Stimulated activated CD8-positive, alpha-beta memory T cell treated with anti-CD3 and anti-CD28 coated beads, Interleukin-15, amount 100 ng/mL, for 1 hour (primary cell): Measurements from ENCODE around the gene MAST4.

Experiments used
- DNase-seq: peaks from one replicate; pipeline ENCODE4 v3.0.0-alpha.2; 2020; ENCODE audit warnings: low read depth

Gene MAST4

DNA sequence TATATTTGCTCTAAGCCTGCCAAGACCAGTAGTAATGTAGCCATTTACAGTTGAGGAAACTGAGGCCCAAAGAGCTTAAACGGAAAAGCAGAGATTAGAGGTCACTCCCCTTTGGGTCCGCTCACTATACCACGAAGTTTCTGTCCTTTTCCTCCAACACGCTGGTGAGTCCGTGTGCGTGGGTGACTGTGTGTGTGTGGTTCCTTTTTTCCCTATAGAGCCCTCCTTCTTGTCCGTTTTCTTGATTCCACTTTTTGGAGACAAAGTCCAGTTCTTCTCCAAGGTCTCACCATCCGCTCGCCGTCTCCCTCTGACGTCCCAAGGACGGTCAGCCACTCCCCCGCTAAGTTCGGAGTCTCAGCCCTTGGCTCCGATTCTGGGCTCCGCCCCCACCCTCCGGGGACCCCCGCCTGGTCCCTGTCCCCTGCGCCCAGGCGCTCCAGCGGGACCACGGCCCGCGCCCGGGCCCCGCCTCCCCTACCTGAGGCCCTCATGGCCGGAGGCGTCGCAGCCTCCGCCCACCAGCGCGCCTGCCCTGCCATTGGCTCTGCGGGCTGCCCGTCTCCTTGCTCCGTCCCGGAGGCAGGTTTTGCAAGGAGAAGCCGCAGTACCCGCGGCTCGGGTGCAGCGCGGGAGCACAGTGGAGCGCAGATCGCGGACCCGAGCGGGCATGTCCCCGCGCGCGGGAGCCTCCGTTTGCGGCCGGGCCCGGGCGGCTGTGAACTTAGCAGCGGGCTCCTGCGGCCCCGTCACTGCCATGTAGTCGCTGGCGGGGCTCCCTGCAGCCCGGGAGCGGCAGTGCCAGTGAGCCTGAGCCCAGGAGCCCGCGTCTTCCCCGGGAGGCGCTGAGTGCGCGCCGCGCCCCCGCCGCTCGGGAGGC is at the start of gene MAST4:
MAST4 (plus strand) TSS at position 638 of the 880 bp plus-strand sequence. CDS start 263 bp downstream, outside the sequence.
- peak; percentile 1 for DNase-seq

- no peak for DNase-seq
Observed at GRCh38 chr5:66546541-66546940, 49.7 kb upstream of the MAST4 start.

DNA sequence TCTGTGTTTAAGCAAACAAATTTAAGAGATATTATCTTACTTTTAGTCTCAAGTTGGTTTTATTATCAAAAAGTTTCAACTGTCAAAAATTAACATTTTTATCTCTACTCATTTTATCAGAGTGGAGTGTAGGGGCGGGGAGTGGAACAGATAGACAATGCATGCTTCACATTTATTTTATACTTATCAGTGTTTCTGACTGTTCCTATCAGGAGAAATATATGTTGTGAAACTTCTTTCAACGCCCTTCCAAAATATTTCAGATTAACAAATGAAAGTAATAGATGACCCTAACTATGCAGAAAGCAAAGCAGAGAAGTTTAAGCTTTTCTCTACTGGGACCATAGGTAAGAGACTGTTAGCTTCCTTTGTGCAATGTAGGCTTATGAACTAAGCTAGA is 44.9 kb upstream of the MAST4 start:
- DNase-seq: no peak

GRCh38 chr5:66551945-66552344 is 44.2 kb upstream of the MAST4 start:
- DNase-seq: no peak

DNA sequence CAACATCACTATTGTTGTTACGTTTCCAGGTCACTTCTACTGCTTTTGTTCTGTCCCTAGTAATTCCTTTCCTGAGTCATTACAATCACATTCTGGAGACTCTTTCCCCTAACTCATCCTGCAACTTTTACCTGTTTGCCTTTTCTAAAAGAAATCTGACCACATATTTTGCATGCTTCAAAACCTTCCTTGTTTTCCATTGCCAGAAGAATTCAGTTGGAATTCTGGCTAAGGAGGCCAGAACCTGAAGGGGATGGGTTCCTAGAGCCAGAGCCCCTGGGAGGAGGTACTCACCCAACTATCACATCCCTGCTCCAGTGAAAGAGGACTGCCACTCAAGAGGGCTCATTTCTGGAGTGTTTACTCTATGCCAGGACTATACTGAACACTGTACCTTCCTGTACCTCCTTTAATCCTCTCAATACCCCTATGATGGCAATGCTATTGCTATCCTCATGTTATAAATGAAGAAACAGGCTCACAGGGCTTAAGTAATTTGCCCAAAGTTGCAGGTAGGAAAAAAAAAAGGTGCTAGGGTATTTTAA is 42.8 kb upstream of the MAST4 start:
- DNase-seq: no peak

DNA sequence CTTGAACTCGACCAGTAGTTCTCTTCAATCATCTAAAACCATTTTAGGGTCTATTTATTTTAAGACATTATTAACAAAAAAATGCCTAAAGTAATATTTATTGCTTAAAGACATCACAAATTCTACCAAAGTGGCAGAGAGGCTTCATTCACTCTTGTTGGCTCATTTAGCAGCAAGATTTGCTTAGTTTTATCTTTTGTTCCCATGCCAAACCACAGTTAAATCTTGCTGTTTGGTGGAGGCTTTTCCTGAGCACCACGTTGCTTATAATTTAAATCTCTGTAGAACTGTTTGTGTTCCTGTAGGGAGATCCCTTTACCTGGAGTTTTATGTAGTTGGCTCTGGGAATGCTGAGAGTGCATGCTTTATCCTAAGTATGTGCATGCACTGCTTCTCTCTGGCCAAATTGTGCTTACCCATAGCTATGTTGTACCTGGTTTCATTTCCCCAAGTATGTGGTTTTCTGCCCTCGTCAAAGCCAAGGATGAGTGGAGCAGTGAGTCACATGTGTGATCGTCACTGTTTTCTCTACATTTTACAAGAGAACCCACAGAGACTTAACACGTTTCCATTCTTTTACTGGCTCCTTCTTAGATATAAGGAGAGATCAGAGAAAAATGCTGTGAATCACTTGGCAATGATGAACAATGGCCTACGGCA is 42.1 kb upstream of the MAST4 start:
- DNase-seq: no peak

DNA sequence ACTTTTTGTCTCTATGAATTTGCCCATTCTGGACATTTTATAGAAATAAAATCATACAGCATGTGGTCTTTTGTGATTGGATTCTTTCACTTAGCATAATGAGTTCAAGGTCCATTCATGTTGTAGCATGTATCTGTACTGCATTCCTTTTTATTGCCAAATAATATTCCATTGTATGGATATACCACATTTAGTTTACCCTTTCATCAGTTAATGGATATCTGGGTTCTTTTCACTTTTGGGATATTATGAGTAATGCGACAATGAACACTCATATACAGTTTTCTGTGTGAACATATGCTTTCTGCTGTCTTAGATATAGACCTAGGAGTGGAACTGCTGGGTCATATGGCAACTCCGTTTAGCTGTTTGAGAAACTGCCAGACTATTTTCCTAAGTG is 41.3 kb upstream of the MAST4 start:
- no peak for DNase-seq

- DNase-seq: no peak
Observed at GRCh38 chr5:66558560-66558959, 37.6 kb upstream of the MAST4 start.

DNA sequence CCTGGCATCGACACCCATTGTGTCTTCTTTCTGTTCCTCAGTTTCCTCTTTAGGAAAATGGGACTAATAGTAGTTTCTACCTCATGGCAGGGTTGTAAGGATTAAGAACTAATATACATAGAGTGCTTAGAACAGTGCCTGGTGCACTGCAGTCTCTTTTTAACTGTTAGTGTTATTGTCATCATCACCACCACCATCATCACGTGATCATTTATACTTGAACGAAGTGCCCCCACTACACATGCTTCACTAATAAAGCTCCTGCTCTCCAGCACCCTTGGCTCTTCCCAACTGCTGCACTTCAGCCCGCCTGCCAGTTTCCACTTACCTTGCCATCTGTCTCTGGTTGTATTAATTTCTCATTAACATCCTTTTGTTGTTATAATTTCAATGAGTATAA is 35.8 kb upstream of the MAST4 start:
- no peak for DNase-seq

DNA sequence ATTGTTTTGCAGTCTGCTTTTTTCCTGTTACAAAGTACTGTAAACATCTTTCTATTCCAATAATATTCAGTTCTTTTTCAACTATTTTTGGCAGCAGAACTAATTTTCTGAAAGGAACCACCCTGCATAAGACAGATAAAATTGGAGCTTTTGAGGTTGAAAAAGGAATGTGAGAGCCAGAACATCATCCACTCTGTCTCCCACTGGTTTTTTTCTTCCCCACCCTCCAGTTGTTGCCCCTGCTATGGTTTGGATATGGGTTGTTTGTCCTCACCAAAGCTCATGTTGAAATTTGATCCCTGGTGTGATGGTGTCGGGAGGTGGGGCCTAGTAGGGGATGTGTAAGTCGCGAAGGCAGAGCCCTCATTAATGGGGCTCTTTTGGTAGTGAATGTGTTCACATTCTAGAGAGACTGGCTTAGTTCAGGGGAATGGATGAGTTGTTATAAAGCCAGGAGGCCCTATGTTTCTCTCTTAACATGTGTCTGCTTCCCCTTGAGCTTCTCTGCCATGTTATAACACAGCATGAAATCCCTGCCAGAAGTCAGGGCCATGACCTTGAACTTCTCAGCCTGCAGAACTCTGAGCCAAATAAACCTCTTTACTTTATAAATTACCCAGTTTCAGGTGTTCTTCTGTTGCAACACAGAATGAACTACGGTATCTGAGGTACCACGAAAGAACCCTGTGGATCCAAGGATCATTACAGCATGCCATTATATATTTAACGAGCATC is 34.8 kb upstream of the MAST4 start:
- no peak for DNase-seq

DNA sequence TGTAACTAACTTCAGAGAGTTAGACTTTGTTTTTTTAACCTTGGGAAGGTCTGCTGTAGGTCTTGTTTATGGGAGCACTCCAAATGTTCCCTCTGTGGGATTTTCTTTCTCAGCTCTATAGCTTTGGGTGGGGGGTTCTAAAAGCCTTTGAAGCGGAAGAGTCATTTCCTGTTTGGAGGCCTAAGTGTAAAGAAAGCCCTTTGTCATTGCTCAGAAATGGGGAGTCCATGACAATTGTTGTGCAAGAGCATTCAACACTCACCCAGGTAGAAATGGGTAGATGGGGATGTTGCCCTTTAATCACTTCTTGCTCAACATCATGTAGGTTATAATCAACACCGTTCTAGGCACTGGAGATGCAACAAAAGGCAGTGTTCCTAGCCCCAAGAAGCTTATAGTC is 30.3 kb upstream of the MAST4 start:
- DNase-seq: no peak

DNA sequence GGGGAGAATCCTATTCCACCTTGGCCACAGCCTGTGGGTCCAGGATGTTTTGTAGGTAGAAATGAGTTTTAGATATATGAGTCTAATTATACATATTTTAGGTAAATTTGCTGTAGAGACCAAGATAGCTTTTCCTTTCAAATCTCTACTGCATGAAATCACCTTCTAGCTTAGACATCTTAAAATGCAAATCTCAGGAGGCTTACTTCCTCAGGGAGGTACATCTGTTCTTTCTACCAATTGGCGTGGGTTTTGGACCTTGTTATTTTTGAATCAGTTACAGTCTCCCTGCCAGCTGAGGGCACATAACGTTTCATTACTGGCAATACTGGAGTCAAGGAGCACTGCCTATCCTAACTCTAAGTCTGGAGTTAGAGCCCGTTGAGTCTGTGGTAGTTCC is 28.7 kb upstream of the MAST4 start:
- DNase-seq: no peak

GRCh38 chr5:66570201-66570600 is 26.0 kb upstream of the MAST4 start:
- no peak for DNase-seq

GRCh38 chr5:66573733-66574132 is 22.5 kb upstream of the MAST4 start:
- no peak for DNase-seq

GRCh38 chr5:66582499-66583165 is 13.6 kb upstream of the MAST4 start:
- no peak for DNase-seq

DNA sequence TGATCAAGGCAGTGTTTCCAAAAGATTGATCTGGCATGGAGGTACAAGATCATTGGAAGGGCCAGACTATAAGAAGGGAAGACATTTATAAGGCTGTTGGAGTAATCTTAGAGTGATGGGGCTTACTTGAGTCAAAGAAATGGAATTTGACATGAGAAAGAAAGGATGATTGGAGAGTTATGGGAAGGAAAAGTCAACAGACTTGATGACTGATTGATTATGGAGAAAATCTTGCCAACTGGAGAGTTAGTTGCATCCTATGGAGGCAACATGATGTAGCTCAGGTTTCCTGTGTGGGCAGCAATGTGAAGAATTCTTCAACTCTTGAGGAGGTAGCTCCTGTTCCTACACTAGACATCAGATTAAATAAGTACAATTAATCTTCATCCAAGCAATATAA is 10.9 kb upstream of the MAST4 start:
- DNase-seq: no peak

DNA sequence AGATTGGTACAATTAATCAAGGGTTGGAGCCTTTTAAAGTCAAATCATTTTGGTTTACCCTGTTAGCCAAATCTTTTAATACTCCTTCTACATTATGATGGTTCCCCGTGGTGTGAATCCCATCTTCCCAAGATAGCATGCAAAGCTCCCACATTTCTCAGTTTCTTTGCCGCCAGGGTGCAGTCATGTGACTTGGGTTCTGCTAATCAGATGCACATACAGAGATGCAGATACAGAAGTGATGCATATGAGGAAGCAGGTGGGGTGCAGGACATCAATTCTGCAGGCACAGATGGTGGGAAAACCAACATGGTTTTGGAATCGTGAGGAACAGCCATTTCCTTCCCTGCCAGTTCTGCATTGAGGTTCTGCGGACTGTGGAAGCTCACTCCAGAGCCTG is 8.4 kb upstream of the MAST4 start:
- no peak for DNase-seq

DNA sequence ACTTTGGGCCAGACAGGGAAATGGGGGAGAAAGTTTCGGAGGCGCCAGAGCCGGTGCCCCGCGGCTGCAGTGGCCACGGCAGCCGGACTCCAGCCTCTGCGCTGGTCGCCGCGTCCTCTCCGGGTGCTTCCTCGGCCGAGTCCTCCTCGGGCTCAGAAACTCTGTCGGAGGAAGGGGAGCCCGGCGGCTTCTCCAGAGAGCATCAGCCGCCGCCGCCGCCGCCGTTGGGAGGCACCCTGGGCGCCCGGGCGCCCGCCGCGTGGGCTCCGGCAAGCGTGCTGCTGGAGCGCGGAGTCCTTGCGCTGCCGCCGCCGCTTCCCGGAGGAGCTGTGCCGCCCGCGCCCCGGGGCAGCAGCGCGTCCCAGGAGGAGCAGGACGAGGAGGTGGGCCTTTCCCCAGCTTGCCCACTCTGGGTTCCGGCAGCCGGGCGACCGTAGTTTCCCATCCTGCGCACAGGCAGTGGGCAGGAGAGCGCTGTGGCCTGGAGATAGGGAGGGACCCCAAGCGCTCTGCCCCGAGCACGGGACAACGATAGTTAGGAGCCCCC is 516 bp downstream of the MAST4 start:
- DNase-seq: no peak

DNA sequence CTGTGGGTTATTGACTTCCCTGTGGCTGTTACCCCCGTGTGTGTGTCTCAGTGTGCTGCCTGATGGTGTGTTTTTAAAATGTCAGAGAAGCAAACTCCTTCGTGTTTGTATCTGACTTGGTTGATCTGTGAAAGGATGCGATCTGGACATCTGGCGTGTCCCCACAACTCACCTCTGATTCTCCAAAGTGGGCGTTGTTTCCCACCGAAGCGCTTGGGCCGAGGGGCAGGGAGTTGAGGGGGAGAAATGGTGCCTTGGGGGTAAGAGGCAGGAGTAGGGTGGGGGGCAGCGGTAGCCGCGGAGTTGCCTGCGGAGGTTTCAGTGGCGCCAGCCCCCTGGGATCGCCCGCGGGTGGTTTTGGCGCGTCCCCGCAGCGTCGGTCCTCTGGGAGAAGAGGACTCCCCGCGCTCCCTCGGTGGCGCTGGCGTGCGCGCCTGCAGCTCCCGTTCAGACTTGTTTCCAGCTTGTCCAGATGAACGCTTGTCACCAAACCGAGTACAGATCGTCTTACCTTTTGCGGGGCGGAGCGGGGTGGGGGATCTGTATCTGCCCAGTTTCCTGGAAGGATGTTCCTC is 1.1 kb downstream of the MAST4 start:
- DNase-seq: no peak

GRCh38 chr5:66602621-66603020 is 6.4 kb downstream of the MAST4 start:
- no peak for DNase-seq

- no peak for DNase-seq
Observed at GRCh38 chr5:66603164-66603563, 7.0 kb downstream of the MAST4 start.
